PC-3 (cell line): ENCODE data around the gene STK25.

Source experiments
- EZH2phosphoT487 ChIP-seq: fragments of 300-600 bp; sonication (generic); IDR thresholded peaks from 2 replicates; pipeline ENCODE4 v1.6.1; 2018; ENCODE audit warnings: mild to moderate bottlenecking, antibody characterized with exemption, low read length, borderline replicate concordance
- TF ChIP-seq, protein P1 (sequence below): fragments of 300-600 bp; sonication (generic); conservative IDR thresholded peaks from 2 replicates; pipeline ENCODE4 v1.5.1; 2017; ENCODE audit warnings: antibody characterized with exemption, low read depth, mild to moderate bottlenecking, low read length

DNA sequence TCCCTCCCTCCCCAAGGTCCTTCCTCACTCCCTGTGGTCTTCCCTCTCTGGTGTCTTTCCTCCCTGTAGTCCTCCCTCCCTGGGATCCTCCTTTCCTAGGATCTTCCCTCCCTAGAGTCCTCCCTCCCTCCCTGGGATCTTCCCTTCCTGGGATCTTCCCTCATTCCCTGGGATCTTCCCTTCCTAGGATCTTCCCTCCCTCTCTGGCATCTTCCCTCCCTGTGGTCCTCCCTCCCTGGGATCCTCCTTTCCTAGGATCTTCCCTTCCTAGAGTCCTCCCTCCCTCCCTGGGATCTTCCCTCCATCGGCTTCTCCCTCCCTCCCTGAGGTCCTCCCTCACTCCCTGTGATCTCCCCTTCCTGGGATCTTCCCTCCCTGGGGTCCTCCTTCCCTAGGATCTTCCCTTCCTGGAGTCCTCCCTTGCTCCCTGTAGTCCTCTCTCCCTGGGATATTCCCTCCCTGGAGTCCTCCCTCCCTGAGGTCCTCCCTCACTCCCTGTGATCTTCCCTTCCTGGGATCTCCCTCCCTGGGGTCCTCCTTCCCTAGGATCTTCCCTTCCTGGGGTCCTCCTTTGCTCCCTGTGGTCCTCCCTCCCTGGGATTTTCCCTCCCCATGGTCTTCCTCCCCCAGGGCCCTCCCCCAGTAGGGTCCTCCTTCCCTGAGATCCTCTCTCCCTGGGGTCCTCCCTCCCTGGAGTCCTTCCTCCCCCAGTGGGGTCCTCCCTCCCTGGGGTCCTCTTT lies 23.0 kb downstream of the STK25 start:
- no peak for TF ChIP-seq EZH2phosphoT487
- TF ChIP-seq, protein P1, sequence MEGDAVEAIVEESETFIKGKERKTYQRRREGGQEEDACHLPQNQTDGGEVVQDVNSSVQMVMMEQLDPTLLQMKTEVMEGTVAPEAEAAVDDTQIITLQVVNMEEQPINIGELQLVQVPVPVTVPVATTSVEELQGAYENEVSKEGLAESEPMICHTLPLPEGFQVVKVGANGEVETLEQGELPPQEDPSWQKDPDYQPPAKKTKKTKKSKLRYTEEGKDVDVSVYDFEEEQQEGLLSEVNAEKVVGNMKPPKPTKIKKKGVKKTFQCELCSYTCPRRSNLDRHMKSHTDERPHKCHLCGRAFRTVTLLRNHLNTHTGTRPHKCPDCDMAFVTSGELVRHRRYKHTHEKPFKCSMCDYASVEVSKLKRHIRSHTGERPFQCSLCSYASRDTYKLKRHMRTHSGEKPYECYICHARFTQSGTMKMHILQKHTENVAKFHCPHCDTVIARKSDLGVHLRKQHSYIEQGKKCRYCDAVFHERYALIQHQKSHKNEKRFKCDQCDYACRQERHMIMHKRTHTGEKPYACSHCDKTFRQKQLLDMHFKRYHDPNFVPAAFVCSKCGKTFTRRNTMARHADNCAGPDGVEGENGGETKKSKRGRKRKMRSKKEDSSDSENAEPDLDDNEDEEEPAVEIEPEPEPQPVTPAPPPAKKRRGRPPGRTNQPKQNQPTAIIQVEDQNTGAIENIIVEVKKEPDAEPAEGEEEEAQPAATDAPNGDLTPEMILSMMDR: no peak
